Measurements from ENCODE around the gene STAG1.
"Not testable (repeated sequence)": the region's sequence is repeated elsewhere in the genome, so short reads cannot be mapped to it uniquely, and the experiment has no call there.

Gene STAG1

GRCh38 chr3:136380530-136380929 is 371.6 kb downstream of the STAG1 start:
- no peak for DNase-seq

- DNase-seq = no peak
These were observed 374.2 kb downstream of the STAG1 start for GRCh38 chr3:136378011-136378410.

- no peak for DNase-seq
These were observed 374.7 kb downstream of the STAG1 start for GRCh38 chr3:136377508-136377907.

- DNase-seq = not testable (repeated sequence)
These were observed 376.4 kb downstream of the STAG1 start for GRCh38 chr3:136375800-136376199.

GRCh38 chr3:136366289-136366688 is 385.9 kb downstream of the STAG1 start:
- no peak for DNase-seq

- DNase-seq = no peak
These were observed 398.7 kb downstream of the STAG1 start for GRCh38 chr3:136353461-136353860.

- DNase-seq = peak; percentile 47
These were observed 400.3 kb downstream of the STAG1 start for GRCh38 chr3:136351905-136352304.

- no peak for DNase-seq
These were observed 400.8 kb downstream of the STAG1 start for GRCh38 chr3:136351351-136351750.

- no peak for DNase-seq
These were observed 401.6 kb downstream of the STAG1 start for GRCh38 chr3:136350557-136350956.

- no peak for DNase-seq
These were observed 402.0 kb downstream of the STAG1 start for GRCh38 chr3:136350132-136350531.

GRCh38 chr3:136346486-136346885 is 405.7 kb downstream of the STAG1 start:
- DNase-seq = no peak

GRCh38 chr3:136343873-136344555 is 408.2 kb downstream of the STAG1 start:
- peak; percentile 65 for DNase-seq

GRCh38 chr3:136343446-136343845 is 408.7 kb downstream of the STAG1 start:
- no peak for DNase-seq

GRCh38 chr3:136336329-136337100 is 415.7 kb downstream of the STAG1 start:
- DNase-seq = no peak

- not testable (repeated sequence) for DNase-seq
These were observed 417.5 kb downstream of the STAG1 start for GRCh38 chr3:136334726-136335125.

- DNase-seq = no peak
These were observed 418.0 kb downstream of the STAG1 start for GRCh38 chr3:136334209-136334608.

- DNase-seq = no peak
These were observed 419.4 kb downstream of the STAG1 start for GRCh38 chr3:136332776-136333175.

- no peak for DNase-seq
These were observed 419.9 kb downstream of the STAG1 start for GRCh38 chr3:136332302-136332701.

- DNase-seq = peak; percentile 55
These were observed 421.3 kb downstream of the STAG1 start for GRCh38 chr3:136330900-136331299.

- DNase-seq = no peak
These were observed 422.6 kb downstream of the STAG1 start for GRCh38 chr3:136329593-136329992.

- no peak for DNase-seq
These were observed 424.5 kb downstream of the STAG1 start for GRCh38 chr3:136327671-136328070.

GRCh38 chr3:136326316-136326715 is 425.9 kb downstream of the STAG1 start:
- DNase-seq = no peak

- peak; percentile 13 for DNase-seq
These were observed 440.2 kb downstream of the STAG1 start for GRCh38 chr3:136311968-136312367.

- DNase-seq = no peak
These were observed 440.9 kb downstream of the STAG1 start for GRCh38 chr3:136311261-136311660.
